Inflammatory macrophage treated with lipopolysaccharide for 1 hour (primary cell): ENCODE measurements around the gene LYRM2.

ENCODE experiments used
- DNase-seq, 2 donors: peaks; one replicate each; pipeline ENCODE4 v3.0.0-alpha.2; 2020 to 2022

The LYRM2 gene

GRCh38 chr6:89590133-89590532 lies 48.4 kb downstream of the LYRM2 start:
- no peak for DNase-seq

GRCh38 chr6:89589297-89590025 lies 49.1 kb downstream of the LYRM2 start:
- no peak for DNase-seq

GRCh38 chr6:89585154-89585553 lies 53.4 kb downstream of the LYRM2 start:
- DNase-seq, result no peak

DNA sequence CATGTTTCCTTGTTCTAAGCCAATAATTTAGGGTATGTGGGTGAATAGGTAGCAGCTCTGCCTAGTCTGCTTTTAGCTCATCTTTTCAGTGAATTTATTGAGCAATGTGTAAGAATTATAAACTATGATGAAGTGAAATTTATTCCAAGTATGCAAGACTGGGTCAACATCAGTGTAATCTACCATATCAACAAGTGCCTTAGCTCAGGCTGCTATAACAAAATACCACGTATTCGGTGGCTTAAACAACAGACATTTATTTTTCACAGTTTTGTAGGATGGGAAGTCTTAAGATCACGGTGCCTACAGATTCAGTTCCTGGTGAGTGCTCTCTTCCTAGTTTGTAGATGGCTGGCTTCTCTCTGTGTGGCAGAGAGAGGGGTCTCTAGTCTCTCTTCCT lies 54.0 kb downstream of the LYRM2 start:
- no peak for DNase-seq

GRCh38 chr6:89583559-89583958 lies 55.0 kb downstream of the LYRM2 start:
- DNase-seq, result no peak

DNA sequence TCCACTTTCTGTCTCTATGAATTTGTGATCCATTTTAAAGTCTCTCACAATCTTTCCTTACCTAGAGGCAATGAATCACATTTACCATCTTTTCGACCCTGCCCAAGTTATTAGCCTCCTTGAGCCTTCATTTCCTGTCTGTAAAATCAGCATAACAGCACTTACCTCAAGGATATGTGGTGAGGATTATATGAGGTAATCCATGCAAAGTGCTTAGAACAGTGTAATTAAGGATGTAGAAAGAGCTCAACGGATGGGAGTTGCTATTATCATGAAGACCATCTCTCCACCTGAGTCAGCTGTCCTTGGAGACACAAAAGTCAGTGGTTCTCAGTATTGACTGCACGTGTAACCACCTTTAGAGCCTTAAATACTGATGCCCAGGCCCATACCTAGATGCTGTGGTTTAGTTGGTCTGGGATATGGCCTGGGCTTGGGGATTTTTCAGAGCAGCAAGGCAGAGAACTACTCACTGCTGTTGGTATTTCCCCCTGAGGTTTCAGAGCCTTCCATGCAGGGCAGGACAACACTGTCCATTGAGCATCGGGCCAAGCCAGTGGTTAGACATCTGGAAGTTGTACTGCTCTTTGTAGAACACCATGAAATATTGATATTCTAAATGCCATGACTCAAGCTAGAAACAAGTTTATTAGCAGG lies 55.8 kb downstream of the LYRM2 start:
- no peak for DNase-seq

GRCh38 chr6:89581689-89582088 lies 56.9 kb downstream of the LYRM2 start:
- DNase-seq, result no peak

DNA sequence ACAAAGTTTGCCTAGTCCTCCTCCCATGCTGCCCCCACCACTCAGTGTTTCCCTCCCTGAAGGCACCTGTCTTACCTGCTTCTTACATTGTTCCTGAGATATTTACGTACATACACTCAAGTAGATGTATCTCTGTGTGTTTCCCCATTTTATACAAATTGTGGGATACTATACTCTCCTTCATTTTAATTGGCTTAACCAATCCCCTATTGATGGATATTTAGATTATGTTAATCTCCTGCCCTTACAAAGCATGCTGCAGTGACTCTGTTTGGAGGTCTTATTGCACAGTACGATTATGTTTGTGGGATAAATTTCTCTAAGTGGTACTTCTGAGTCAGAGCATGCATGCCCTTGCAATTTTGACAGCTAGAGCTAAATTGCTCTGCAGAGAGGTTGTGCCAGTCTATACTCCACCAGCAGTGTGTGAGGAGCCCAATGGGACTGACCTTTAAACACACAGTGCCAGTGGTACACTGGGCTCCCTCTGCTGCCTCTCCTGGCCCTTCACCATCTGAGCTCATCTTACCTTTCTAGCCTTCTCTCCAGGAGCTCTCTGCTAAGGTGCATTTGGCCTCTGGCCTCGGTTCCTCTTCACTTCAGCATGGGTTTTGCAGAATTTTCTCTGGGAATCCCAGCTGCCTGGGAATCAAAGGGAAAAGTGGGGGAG lies 57.4 kb downstream of the LYRM2 start:
- no peak for DNase-seq

- DNase-seq, result no peak
Measured at GRCh38 chr6:89575562-89575960, 63.0 kb downstream of the LYRM2 start.

- DNase-seq, result no peak
Measured at GRCh38 chr6:89574910-89575561, 63.5 kb downstream of the LYRM2 start.

GRCh38 chr6:89567630-89568390 lies 70.7 kb downstream of the LYRM2 start:
- DNase-seq, result no peak

- DNase-seq, result no peak
Measured at GRCh38 chr6:89566930-89567629, 71.5 kb downstream of the LYRM2 start.

DNA sequence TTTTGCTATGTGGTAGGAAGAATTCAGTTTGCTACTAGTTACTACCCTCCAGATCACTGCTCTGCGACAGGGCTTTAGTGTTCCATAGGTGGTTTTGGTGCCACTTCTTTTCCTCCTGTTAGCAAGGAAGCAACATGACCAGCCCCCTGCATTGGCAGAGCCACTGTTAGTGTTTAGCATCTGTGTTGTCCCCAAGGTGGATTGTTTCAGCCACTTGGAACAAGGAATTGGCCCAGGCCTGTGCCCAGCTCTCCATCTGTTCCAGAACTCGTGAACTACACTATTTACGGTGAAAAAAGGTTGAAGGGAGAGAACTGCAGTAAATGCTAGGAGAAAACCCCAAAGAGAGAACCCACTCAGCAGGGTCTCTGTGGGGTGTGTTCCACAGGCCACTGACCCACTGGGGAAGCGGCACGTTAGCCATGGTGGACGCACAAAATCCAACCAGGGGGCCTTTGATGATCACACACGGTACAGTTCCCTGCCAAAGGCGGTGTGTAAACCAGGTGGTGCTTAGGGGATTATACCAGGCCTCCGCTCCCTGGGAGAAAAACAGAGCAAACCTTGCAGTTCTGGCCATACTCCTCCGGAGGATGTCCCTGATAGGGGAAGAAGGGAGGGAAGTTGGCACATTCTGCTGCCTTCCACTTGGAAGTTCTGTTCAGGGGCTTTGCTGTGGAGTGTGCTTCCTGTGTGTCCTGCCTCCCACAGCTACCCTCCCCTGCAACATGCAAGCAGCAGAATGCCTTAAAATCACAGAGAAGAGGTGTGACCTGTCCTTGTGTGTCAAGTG lies 72.3 kb downstream of the LYRM2 start:
- no peak for DNase-seq

DNA sequence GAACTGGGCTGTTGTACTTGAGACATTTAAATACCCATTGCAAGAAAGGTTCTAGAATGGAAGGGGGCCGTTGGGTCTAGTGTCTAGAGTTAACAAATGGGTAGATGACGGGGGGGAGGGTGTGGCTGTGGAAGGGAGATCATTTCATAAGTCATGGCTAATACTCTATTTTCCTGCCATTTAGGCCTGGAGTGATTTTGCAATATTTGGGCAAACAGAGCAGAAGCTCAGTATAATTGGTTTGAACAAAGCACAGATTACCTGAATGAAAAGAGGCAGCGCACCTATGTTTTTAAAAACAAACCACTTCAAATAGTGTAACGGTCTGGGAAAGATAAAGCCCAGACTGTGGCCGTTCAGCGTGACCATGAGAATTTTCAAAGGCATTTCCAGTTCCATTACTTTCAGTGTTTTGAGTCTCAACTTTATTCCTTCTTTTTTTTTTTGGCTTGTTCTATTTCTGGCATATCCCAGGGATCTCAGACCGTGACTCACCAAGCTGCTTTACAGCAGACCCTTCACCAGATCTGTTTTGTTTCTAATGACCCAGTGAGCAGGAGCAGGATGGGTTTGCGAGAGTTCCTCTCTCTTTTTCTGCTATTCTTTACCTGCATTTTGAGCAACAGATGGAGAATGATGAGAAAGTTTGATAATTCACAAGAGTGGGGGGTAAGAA lies 73.7 kb downstream of the LYRM2 start:
- DNase-seq, result no peak

DNA sequence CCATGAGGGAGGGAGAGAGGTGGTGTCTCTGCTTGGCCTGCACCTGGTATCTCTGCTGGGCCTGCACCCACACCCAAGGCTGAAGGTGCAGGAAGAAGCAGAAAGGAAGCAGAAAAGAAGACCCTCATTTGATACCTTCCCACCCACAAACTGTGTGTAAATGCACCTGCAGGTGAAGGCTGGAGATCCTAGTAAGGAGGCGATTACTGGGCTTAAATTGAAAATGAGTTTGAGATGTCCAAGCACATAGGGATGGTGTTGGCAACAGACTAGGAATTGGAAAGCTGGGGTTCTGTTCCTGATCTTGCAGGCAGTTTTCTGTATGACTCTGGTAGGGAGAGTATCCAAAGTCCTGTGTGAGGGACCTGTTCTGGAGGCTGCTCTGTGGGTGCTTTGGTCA lies 74.7 kb downstream of the LYRM2 start:
- no peak for DNase-seq

DNA sequence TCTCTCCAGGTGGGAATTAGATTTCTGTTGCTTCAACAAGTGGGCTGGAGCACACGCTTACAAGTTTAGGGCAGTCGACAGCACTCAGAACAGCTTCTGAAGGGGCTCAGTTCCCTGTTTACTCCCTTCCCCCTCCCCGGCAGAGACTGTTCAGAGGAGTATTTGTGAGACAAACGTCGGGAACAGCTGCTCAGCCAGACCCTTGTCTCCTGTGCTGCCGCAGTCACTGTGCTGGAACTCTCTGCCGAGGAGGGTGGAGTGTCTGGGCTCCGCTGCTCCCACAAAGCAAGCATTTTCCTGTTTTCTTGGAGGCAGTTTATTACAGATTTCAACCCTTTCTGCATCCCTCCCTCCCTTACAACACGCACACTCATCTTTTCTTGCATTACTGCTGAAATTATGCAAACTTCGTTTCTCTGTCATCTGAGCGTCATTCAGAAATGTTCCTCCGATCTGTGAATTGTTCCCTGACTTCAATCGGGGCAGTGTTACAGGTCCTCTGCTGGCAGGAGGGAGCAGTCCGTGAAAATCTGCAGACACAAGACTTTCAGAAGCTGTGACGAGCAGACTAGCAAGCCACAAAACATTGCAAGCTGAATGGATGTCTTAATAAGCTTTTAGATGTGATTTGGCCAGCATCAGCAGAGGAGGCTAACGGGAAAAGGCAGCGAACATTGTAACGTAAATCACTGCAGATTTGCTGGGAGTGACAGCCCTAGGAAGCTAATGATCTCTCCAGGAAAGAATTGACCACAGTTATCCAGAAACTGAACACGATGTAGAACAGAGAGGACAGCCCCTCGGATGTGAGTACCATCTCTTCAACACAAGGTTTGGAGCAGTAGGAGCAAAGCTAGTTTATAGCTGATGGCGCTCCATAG lies 76.2 kb downstream of the LYRM2 start:
- DNase-seq, result no peak

GRCh38 chr6:89559487-89559886 lies 79.1 kb downstream of the LYRM2 start:
- no peak for DNase-seq

- DNase-seq, result no peak
Measured at GRCh38 chr6:89555806-89556205, 82.7 kb downstream of the LYRM2 start.

DNA sequence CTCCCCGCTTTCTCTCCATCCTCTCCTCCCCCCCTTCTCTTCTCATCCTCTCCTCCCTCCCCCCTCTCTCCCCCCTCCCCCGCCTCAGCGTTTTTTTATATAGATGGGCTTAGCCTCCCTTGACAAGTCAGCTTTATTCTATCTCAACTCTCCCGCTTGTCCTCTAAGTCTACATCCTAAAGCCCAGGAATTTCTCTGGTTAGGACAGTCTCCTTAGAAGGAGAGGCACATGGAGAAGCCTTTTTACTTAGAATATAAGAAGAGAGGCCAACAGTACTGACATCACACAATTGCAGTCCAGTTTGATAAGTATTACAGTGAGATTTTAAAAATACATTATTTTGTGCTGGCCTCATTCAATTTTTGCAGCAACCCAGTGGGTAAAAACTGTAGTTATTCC lies 83.5 kb downstream of the LYRM2 start:
- no peak for DNase-seq

- no peak for DNase-seq
Measured at GRCh38 chr6:89554106-89554505, 84.4 kb downstream of the LYRM2 start.
